GM12878 (cell line): ENCODE results near the gene SDCCAG8. TPM values are rescaled to one million over a fixed set of nuclear protein-coding genes. Genes with fewer than 3 reads are reported as not detected.

Experiments used
- ATAC-seq: fragments of 200-7000 bp; cut with Tn5 transposase; 3 replicates; pipeline ENCODE4 v1.9.1; 2020; ENCODE audit warnings: mild to moderate bottlenecking, moderate library complexity
- BruUV-seq: library from RNA; stranded (reverse); fragments of 400-500 nt; replicated peaks from 2 replicates; lab custom pipeline; 2021; lab: Mats Ljungman, UMichigan
- CTCF ChIA-PET: fragments of 300-600 bp; sonication (Branson Sonifier 250); formaldehyde crosslinking; extraction: SDS; loops from one replicate; lab custom pipeline; 2021; ENCODE audit warnings: inconsistent platforms; lab: Yijun Ruan, JAX
- POLR2A ChIA-PET: fragments of 350-600 bp; formaldehyde crosslinking; extraction: SDS; loops from one replicate; lab custom pipeline; 2021; ENCODE audit warnings: inconsistent platforms; lab: Charles Lee
- RAD21 ChIA-PET: fragments of 300-600 bp; sonication (Branson Sonifier 250); formaldehyde crosslinking; loops from one replicate; lab custom pipeline; 2023; ENCODE audit warnings: antibody characterized with exemption; ENCODE audit not compliant: unreplicated experiment; lab: Charles Lee
- SMC1A ChIA-PET: fragments of 300-600 bp; sonication (Branson Sonifier 250); formaldehyde crosslinking; loops from one replicate; lab custom pipeline; 2023; ENCODE audit not compliant: unreplicated experiment, uncharacterized antibody; lab: Charles Lee
- DNase-seq: peaks from one replicate; pipeline ENCODE4 v3.0.0-alpha.2; 2011; ENCODE audit warnings: low read depth, low spot score
- FAIRE-seq: peaks from 3 replicates; lab custom pipeline; 2011; peaks lifted over from hg19 to GRCh38; lab: Jason Lieb, UNC
- H2AFZ ChIP-seq: 2 replicates; pipeline ENCODE4 v1.6.0; 2011; ENCODE audit warnings: low read depth, low read length, control low read depth; ENCODE audit not compliant: control insufficient read depth
- H3K27ac ChIP-seq: 2 replicates; pipeline ENCODE4 v1.5.1; 2011; ENCODE audit warnings: control low read depth; ENCODE audit not compliant: control insufficient read depth, insufficient read depth
- H3K27me3 ChIP-seq, 2 experiments: replicated peaks in 1 of 2; 2 replicates each; pipeline versions ENCODE4 v1.6.0 to v1.6.1; 2011; ENCODE audit warnings: low read length in 1 of 2; ENCODE audit not compliant: control insufficient read depth in 2 of 2, insufficient read depth in 2 of 2
- H3K36me3 ChIP-seq, 2 experiments: 2 replicates each; pipeline ENCODE4 v1.5.1; 2011; ENCODE audit warnings: low read length in 1 of 2; ENCODE audit not compliant: control insufficient read depth in 2 of 2, insufficient read depth in 2 of 2
- H3K4me1 ChIP-seq: 2 replicates; pipeline ENCODE4 v1.6.1; 2011; ENCODE audit warnings: mild to moderate bottlenecking, low read length, moderate library complexity, mixed read lengths; ENCODE audit not compliant: control insufficient read depth, insufficient read depth
- H3K4me2 ChIP-seq: 2 replicates; pipeline ENCODE4 v1.6.0; 2011; ENCODE audit warnings: control low read depth; ENCODE audit not compliant: control insufficient read depth, insufficient read depth
- H3K4me3 ChIP-seq: fragments of 200-600 bp; sonication (generic); 2 replicates; pipeline ENCODE4 v1.5.1; 2016
- H3K79me2 ChIP-seq: 2 replicates; pipeline ENCODE4 v1.6.0; 2011; ENCODE audit warnings: low read length; ENCODE audit not compliant: control insufficient read depth, insufficient read depth
- H3K9ac ChIP-seq: 2 replicates; pipeline ENCODE4 v1.8.0; 2011; ENCODE audit warnings: low read length, control low read depth, mixed read lengths; ENCODE audit not compliant: control insufficient read depth, insufficient read depth
- H3K9me3 ChIP-seq: replicated peaks from 3 replicates; pipeline ENCODE4 v1.5.1; 2011; ENCODE audit warnings: mild to moderate bottlenecking, low read length; ENCODE audit not compliant: control insufficient read depth, insufficient read depth
- H4K20me1 ChIP-seq: 2 replicates; pipeline ENCODE4 v1.6.0; 2011; ENCODE audit not compliant: control insufficient read depth, insufficient read depth
- CREB1 ChIP-seq: IDR thresholded peaks from 2 replicates; pipeline ENCODE4 v1.6.1; 2012; ENCODE audit warnings: low read depth, mild to moderate bottlenecking, inconsistent platforms
- FOXK2 ChIP-seq: fragments of 450-650 bp; IDR thresholded peaks from 2 replicates; pipeline ENCODE4 v1.6.1; 2017; ENCODE audit warnings: mild to moderate bottlenecking, moderate library complexity
- HDGF ChIP-seq: fragments of 450-650 bp; IDR thresholded peaks from 2 replicates; pipeline ENCODE4 v1.6.1; 2016; ENCODE audit warnings: antibody characterized with exemption
- IRF4 ChIP-seq: IDR thresholded peaks from 2 replicates; pipeline ENCODE4 v1.6.1; 2011; ENCODE audit warnings: low read depth, low read length
- NFXL1 ChIP-seq: fragments of 450-650 bp; IDR thresholded peaks from 2 replicates; pipeline ENCODE4 v1.6.1; 2017; ENCODE audit warnings: antibody characterized with exemption, mild to moderate bottlenecking, borderline replicate concordance
- NKRF ChIP-seq: fragments of 450-650 bp; conservative IDR thresholded peaks from 2 replicates; pipeline ENCODE4 v1.6.1; 2017; ENCODE audit warnings: mild to moderate bottlenecking, moderate library complexity
- NR2C1 ChIP-seq: fragments of 450-650 bp; IDR thresholded peaks from 2 replicates; pipeline ENCODE4 v1.6.1; 2017; ENCODE audit warnings: antibody characterized with exemption, mild to moderate bottlenecking, moderate library complexity
- POLR2A ChIP-seq: IDR thresholded peaks from 2 replicates; pipeline ENCODE4 v1.6.1; 2011; ENCODE audit warnings: low read depth, mild to moderate bottlenecking, low read length
- RELA ChIP-seq: fragments of 450-650 bp; IDR thresholded peaks from 2 replicates; pipeline ENCODE4 v1.8.0; 2014; ENCODE audit warnings: borderline replicate concordance; ENCODE audit not compliant: partially characterized antibody
- REST ChIP-seq: IDR thresholded peaks from 2 replicates; pipeline ENCODE4 v1.6.1; 2012; ENCODE audit warnings: mild to moderate bottlenecking, low read depth, low read length
- SMC3 ChIP-seq: IDR thresholded peaks from 2 replicates; pipeline ENCODE4 v1.6.1; 2011; ENCODE audit warnings: low read length, improper control_type of control experiment, borderline replicate concordance
- YBX1 ChIP-seq: fragments of 450-650 bp; IDR thresholded peaks from 2 replicates; pipeline ENCODE4 v1.6.1; 2016; ENCODE audit warnings: antibody characterized with exemption
- WGBS: methylation state at CpG from one replicate; pipeline ENCODE4 v1.1.6; 2016; ENCODE audit warnings: low lambda C conversion rate; ENCODE audit not compliant: insufficient replicate concordance, insufficient coverage; ENCODE audit errors: missing lambda C conversion rate; 5-methylcytosine and 5-hydroxymethylcytosine counted together
- in situ Hi-C: fragments of 300-500 bp; cut with MboI; formaldehyde crosslinking; loops from 9 replicates; pipeline ENCODE4 v1.14.3; 2018; ENCODE audit warnings: mixed read lengths
- intact Hi-C: fragments of 100-400 bp; cut with micrococcal nuclease; formaldehyde crosslinking; loops from one replicate; pipeline ENCODE4 v1.14.2; 2022; ENCODE audit not compliant: unreplicated experiment
- polyA plus RNA-seq, 11 experiments: library from polyadenylated mRNA; depleted of rRNA in 4 of 11; unstranded in 6 of 11; stranded (reverse) in 5 of 11; fragments of >200 nt; fragmentation: Nextera tagmentation in 4 of 11; fragmentation: Illumina TruSeq in 1 of 11; extraction: Ambion mirVana in 4 of 11; extraction: Trizol in 1 of 11; gene quantifications; 1 replicate in 1 of 11; 2 replicates in 10 of 11; pipeline versions ENCODE4 v1.2.1 to v1.2.3, GENCODE V29; 2011 to 2016; ENCODE audit warnings: inconsistent platforms in 2 of 11, missing spikeins in 2 of 11, low read depth in 1 of 11
- total RNA-seq, 4 experiments: library from RNA; depleted of rRNA in 3 of 4; stranded (reverse); fragments of >200 nt in 3 of 4; fragmentation: Illumina TruSeq in 1 of 4; extraction: Trizol in 1 of 4; gene quantifications; 2 replicates each; pipeline versions ENCODE4 v1.2.1 to v1.2.3, GENCODE V29; 2013 to 2021
- TF ChIP-seq, protein P1 (sequence below): fragments of 450-650 bp; formaldehyde crosslinking; IDR thresholded peaks from 2 replicates; pipeline ENCODE4 v1.4.0; 2022; ENCODE audit warnings: mild to moderate bottlenecking, moderate library complexity
- TF ChIP-seq, protein P2 (sequence below): IDR thresholded peaks from 2 replicates; pipeline ENCODE4 v1.6.1; 2011; ENCODE audit warnings: low read depth, low read length, improper control_type of control experiment, borderline replicate concordance

The SDCCAG8 gene
- total and polyA plus RNA-seq, 10 of the 15 experiments (the other 5 are each of a cell fraction or from before 2014, with no cell fraction given), result 15.0 to 25.6 (median 20.6) TPM

DNA sequence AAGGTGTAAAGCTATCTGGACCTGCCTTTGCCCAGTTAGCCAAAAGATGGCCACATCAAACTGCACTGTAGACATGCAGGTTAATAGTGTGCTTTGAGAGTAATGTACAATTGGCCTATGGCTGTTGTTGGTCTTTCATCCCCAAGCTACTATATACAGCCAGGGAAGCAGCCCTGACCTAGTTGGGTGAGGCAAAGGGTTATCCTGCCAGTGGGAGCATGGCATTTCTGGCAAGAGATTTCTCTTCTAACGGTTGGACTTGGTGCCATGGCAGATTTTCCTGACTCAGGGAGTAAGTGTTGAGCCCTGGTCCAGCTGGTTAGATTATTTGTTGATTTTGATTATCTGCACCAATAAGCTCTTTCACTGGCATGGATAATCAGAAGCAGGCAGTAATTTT, 119.8 kb downstream of the SDCCAG8 start (continued):
- TF ChIP-seq, protein P1, sequence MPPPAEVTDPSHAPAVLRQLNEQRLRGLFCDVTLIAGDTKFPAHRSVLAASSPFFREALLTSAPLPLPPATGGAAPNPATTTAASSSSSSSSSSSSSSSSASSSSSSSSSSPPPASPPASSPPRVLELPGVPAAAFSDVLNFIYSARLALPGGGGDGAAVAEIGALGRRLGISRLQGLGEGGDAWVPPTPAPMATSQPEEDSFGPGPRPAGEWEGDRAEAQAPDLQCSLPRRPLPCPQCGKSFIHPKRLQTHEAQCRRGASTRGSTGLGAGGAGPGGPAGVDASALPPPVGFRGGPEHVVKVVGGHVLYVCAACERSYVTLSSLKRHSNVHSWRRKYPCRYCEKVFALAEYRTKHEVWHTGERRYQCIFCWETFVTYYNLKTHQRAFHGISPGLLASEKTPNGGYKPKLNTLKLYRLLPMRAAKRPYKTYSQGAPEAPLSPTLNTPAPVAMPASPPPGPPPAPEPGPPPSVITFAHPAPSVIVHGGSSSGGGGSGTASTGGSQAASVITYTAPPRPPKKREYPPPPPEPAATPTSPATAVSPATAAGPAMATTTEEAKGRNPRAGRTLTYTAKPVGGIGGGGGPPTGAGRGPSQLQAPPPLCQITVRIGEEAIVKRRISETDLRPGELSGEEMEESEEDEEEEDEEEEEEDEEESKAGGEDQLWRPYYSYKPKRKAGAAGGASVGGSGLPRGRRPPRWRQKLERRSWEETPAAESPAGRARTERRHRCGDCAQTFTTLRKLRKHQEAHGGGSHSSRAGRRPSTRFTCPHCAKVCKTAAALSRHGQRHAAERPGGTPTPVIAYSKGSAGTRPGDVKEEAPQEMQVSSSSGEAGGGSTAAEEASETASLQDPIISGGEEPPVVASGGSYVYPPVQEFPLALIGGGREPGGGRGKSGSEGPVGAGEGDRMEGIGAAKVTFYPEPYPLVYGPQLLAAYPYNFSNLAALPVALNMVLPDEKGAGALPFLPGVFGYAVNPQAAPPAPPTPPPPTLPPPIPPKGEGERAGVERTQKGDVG, result no peak
- TF ChIP-seq NR2C1 (no peak), YBX1 (no peak), NKRF (no peak), IRF4 (no peak), SMC3 (no peak)

DNA sequence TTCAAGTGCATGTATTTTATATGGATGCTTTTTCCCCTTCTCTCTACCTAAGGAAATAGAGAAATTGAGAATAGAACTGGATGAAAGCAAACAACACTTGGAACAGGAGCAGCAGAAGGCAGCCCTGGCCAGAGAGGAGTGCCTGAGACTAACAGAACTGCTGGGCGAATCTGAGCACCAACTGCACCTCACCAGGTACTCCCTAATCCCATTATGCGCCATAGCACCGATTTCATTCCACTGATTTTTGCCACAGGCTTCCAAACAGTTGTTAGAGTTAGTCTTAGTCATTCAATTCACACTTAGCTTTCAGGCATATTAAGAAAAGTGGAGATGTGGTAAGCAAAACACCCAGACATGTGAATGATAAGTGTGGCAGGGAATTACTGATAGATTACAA, 122.8 kb downstream of the SDCCAG8 start:
- ChIA-PET RAD21 (no interaction called here), SMC1A (interaction anchor here (0.6 kb wide), 1 partner anchor 817 kb away, joined by 3 read pairs; no protein-coding TSS in a partner anchor), CTCF (no interaction called here), POLR2A (no interaction called here)
- Histone ChIP-seq H3K36me3 (no peaks in the 10 kb centered on the region), H3K9ac (no peak overlapping the region), H3K4me2 (no peak overlapping the region), H3K27me3 (no peaks in the 10 kb centered on the region), H3K79me2 (no peaks in the 10 kb centered on the region), H4K20me1 (no peaks in the 10 kb centered on the region), H3K27ac (no peak overlapping the region), H3K4me1 (no peaks in the 10 kb centered on the region), H3K4me3 (no peak overlapping the region), H2AFZ (no peak overlapping the region), H3K9me3 (peaks cover under 1% of the 10 kb centered on the region; the same call in 1 of the 3 replicates)
- ATAC-seq (no peak), DNase-seq (no peak), FAIRE-seq (no peak)
- intact Hi-C loops (no loop called here), in situ Hi-C loops (no loop called here)
- no TSS peak for BruUV-seq
- WGBS, result 94% methylated on average over 3 of the region's 3 CpGs
- TF ChIP-seq POLR2A (no peak), CREB1 (no peak), RELA (no peak), HDGF (no peak), FOXK2 (no peak), REST (no peak), NFXL1 (no peak)
- TF ChIP-seq, protein P2, sequence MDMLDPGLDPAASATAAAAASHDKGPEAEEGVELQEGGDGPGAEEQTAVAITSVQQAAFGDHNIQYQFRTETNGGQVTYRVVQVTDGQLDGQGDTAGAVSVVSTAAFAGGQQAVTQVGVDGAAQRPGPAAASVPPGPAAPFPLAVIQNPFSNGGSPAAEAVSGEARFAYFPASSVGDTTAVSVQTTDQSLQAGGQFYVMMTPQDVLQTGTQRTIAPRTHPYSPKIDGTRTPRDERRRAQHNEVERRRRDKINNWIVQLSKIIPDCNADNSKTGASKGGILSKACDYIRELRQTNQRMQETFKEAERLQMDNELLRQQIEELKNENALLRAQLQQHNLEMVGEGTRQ, result no peak
